HG03521 (cell line): ENCODE results near the gene DPEP2NB.
"Not testable (repeated sequence)": the region's sequence is repeated elsewhere in the genome, so short reads cannot be mapped to it uniquely, and the experiment has no call there.

ENCODE experiments used
- ATAC-seq: cut with Tn5 transposase; IDR thresholded peaks from one replicate; pipeline ENCODE4 v1.9.1; 2021; ENCODE audit warnings: mild to moderate bottlenecking, moderate library complexity; ENCODE audit not compliant: unreplicated experiment

The DPEP2NB gene

GRCh38 chr16:68019167-68019680 lies 3.5 kb upstream of the DPEP2NB start:
- no peak for ATAC-seq

GRCh38 chr16:68013440-68013839 lies 2.3 kb downstream of the DPEP2NB start:
- ATAC-seq: no peak

GRCh38 chr16:68009872-68010271 lies 5.8 kb downstream of the DPEP2NB start:
- not testable (repeated sequence) for ATAC-seq

GRCh38 chr16:68009157-68009735 lies 6.5 kb downstream of the DPEP2NB start:
- ATAC-seq: no peak

GRCh38 chr16:68005786-68006286 lies 9.9 kb downstream of the DPEP2NB start:
- ATAC-seq: no peak

GRCh38 chr16:68005211-68005610 lies 10.5 kb downstream of the DPEP2NB start:
- no peak for ATAC-seq

GRCh38 chr16:68003031-68003430 lies 12.7 kb downstream of the DPEP2NB start:
- no peak for ATAC-seq

- ATAC-seq: no peak
Measured at GRCh38 chr16:68000450-68000849, 15.3 kb downstream of the DPEP2NB start.

GRCh38 chr16:67999985-68000384 lies 15.7 kb downstream of the DPEP2NB start:
- ATAC-seq: no peak

- not testable (repeated sequence) for ATAC-seq
Measured at GRCh38 chr16:67998779-67999688, 16.7 kb downstream of the DPEP2NB start, which contains the start of gene DPEP2. Gene DPEP2 (minus strand): TSS chr16:67999484. CDS start chr16:67993212, 6,272 bp downstream.

GRCh38 chr16:67998231-67998778 lies 17.4 kb downstream of the DPEP2NB start:
- ATAC-seq: not testable (repeated sequence)

- no peak for ATAC-seq
Measured at GRCh38 chr16:67996666-67997065, 19.0 kb downstream of the DPEP2NB start.

GRCh38 chr16:67995423-67995822 lies 20.3 kb downstream of the DPEP2NB start:
- ATAC-seq: no peak

- ATAC-seq: not testable (repeated sequence)
Measured at GRCh38 chr16:67994040-67994408, 21.7 kb downstream of the DPEP2NB start.

GRCh38 chr16:67993207-67994039 lies 22.3 kb downstream of the DPEP2NB start:
- peak; percentile 61 for ATAC-seq

GRCh38 chr16:67992661-67993206 lies 23.0 kb downstream of the DPEP2NB start:
- no peak for ATAC-seq

- ATAC-seq: no peak
Measured at GRCh38 chr16:67990018-67990386, 25.7 kb downstream of the DPEP2NB start.

- no peak for ATAC-seq
Measured at GRCh38 chr16:67989322-67990017, 26.2 kb downstream of the DPEP2NB start.

GRCh38 chr16:67988675-67989074 lies 27.0 kb downstream of the DPEP2NB start:
- ATAC-seq: no peak
